Measurements from ENCODE around the gene C20orf204.

Gene C20orf204

DNA sequence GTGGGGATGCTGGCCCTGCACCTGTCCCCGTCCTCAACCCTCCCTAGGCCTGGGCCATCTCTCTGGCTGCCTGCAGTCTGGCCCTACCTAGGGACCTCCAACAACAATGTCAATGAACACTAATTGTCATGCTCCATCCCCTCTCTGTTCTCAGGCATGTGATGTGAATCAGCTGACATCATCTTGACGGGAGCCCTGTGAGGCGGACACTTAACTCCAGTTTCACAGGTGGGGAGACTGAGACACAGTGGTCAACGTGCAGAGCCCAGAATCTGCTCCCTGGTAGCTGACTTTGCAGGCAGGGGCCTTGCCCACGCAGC lies 26.3 kb downstream of the C20orf204 start:
- no peak for TF ChIP-seq CTCF (conservative IDR thresholded peaks at IDR 0.05)
- TF ChIP-seq ZFX (IDR thresholded peaks at IDR 0.05) = no peak
- peak overlapping the region; percentile 67 for H3K27ac ChIP-seq

DNA sequence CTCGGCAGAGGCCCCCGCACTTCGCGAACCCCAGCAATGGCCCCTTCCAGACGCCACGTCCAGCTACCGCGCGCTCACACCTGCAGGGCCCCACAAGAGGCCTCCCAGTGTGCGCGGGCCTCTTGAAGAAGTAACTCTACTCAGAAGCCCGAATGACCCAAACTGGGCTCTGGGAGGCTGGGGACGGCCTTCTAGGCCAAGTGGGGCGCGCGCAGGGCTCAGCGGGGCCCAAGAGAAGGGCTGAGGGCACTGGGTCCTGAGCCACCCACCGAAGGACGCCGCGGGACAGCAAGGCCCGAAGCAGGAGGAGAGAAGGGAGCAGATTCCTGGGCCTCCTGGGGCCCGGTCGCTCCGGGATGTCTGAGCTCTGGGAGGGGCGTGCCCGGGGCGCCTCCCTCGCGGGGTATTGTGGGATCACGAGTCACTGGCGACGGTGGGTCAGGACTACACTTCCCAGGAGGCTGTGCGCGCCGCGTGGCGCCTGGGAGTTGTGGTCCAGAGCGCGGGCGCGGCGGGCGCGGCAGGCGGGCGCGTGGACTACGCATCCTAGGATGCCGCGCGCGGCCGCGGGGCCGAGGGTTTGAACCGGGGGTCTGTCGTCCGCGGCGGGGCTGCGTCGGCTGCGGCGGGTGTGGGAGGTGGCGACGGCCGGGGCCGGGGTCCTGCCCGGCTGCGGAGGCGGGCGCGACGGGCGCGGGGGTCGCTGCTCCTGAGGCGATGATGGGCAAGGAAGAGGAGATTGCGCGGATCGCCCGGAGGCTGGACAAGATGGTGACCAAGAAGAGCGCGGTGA lies 26.8 kb downstream of the C20orf204 start, which contains the start of gene TCEA2:
TCEA2 (plus strand) TSS at position 603 of the 793 bp plus-strand sequence; CDS start at position 718, 115 bp downstream.
- TF ChIP-seq ZFX (IDR thresholded peaks at IDR 0.05) = peak; percentile 86; the same call in 1 of the 2 replicates
- no peak for TF ChIP-seq CTCF (conservative IDR thresholded peaks at IDR 0.05)
- peak within 1 kb of the TSS; percentile 67 for H3K27ac ChIP-seq

GRCh38 chr20:64063389-64064144 lies 27.6 kb downstream of the C20orf204 start:
- H3K27ac ChIP-seq = peak overlapping the region; percentile 67
- TF ChIP-seq CTCF (conservative IDR thresholded peaks at IDR 0.05) = no peak

DNA sequence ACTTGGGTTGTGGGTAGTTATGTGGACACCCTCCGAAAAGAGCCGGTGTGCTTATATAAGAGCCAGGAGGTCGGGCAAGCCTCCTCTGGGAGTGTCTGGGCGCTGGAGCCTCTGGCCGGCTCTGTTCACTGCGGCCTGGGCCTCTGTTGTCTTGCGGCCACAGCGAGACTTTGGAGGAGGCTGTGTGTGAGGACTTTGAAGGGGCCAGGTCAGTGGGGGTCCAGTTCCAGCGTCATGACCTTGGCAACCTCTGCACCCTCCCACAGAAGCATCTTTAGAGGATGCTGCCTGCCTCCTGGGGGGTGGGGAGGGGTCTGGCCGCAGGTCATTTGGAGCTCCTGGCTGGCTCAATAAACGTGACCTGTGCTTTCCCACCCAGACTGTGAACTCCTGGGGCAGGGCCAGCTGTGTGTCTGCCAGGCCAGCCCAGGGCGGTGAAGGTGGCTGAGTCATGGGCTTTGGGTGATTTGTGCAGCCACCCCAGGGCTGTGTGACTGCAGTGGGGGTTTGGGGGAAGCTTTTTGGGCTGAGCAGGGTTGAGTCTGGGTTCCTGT lies 28.2 kb downstream of the C20orf204 start:
- no peak overlapping the region; the same call in 1 of the 2 replicates for H3K27ac ChIP-seq
- TF ChIP-seq CTCF (conservative IDR thresholded peaks at IDR 0.05) (no peak), ZFX (IDR thresholded peaks at IDR 0.05) (no peak)

GRCh38 chr20:64065062-64065973 lies 29.3 kb downstream of the C20orf204 start:
- no peak overlapping the region for H3K27ac ChIP-seq

GRCh38 chr20:64065974-64066343 lies 30.0 kb downstream of the C20orf204 start:
- H3K27ac ChIP-seq = no peak overlapping the region
- TF ChIP-seq ZFX (IDR thresholded peaks at IDR 0.05) (no peak), CTCF (conservative IDR thresholded peaks at IDR 0.05) (no peak)

More at GRCh38 chr20:64065062-64065973, 29.3 kb downstream of the C20orf204 start:
- no peak for TF ChIP-seq ZFX (IDR thresholded peaks at IDR 0.05)
- TF ChIP-seq CTCF (conservative IDR thresholded peaks at IDR 0.05) = no peak

All from C4-2B (cell line).